Measurements from ENCODE around the gene ABTB1.

ABTB1 gene

DNA sequence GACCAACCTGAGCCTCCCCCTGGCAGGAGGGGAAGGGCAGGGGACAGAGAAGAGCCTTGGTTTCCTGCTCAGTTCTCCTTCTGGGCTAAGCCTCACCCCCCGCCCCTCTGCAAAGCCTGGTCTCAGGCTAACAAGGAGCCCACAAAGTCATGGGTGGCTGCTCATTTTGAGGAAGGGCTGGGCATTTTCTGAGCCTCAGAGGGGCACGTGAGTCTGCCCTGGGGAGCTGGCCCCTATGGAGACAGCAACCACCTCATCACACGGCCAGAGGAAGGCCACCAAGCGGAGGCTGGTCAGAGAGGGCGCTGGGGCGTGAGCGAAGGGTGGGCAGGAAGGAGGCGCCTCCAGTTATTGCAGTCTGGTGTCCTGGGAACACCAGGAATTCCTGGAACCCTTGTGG, 18.7 kb downstream of the ABTB1 start:
- TF ChIP-seq POLR2AphosphoS5 (IDR thresholded peaks at IDR 0.05; ENCODE audit: low read depth, low read length) = no peak
- TF ChIP-seq TAF1 (IDR thresholded peaks at IDR 0.05; ENCODE audit: borderline replicate concordance, low read depth, low read length) = no peak
- no peak for TF ChIP-seq POLR2A (IDR thresholded peaks at IDR 0.05; ENCODE audit: low read depth, low read length)
- FAIRE-seq (no peak), DNase-seq (ENCODE audit: insufficient read length) (no peak)

DNA sequence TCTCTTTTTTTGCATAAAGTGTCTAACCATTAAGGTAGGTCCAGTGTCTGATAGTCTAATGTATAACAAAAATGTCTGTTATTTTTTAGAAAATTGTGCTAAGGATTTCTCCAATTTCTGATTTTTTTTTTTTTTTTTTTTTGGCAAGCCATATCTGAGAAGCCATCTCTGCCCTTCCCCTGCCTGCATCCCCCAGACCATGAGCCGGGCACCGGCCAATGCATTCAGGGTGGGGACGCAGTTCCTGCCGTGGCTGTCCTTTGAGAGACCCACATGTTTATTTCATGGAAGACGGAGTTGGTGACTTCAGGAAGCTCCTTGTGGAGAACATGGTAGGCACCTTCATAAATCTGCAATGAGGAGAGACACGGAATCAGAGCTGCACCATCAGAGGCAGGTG, 19.2 kb downstream of the ABTB1 start:
- TF ChIP-seq TAF1 (IDR thresholded peaks at IDR 0.05; ENCODE audit: borderline replicate concordance, low read depth, low read length) (no peak), POLR2AphosphoS5 (IDR thresholded peaks at IDR 0.05; ENCODE audit: low read depth, low read length) (no peak), POLR2A (IDR thresholded peaks at IDR 0.05; ENCODE audit: low read depth, low read length) (no peak)
- no peak for FAIRE-seq
- no peak for DNase-seq (ENCODE audit: insufficient read length)

DNA sequence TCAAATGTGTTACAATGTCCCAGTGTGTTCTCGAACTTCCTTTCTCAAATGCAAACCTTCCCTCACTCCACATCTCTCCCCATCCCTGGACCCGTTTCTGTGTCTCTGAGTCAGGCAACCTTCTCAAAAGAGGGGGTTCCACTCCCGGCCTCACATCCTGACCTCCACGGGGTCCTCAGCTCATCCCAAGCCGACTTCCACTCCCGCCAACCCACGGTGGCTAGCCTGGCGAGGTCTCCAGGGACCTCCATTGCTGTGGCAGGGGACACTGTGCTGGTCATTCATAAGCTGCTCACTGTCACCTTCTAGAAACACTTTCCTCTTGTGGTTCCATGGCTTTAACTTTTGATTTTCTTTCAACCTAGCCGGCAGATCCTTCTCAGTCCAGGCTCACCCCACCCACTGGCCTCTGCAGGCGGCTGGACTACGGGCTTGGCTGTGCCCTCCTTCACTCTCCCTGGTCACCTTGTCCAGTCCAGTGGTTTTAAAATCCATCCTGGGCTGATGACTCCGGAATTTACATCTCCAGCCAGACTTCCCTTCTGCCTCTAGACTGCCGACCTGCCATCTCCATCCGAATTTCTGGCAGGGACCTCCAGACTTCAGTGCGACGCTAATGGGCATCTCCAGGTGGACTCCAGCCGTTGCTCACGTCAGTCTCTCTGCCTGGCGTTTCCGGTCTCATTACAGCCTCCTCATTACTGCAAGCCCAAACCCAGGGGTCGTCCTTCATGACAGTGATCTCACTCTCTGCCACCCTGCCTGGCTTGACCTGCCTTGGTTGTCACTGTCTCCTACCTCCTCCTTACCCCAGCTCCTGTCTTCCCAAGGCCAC, 20.0 kb downstream of the ABTB1 start:
- TF ChIP-seq POLR2A (IDR thresholded peaks at IDR 0.05; ENCODE audit: low read depth, low read length) = no peak
- TF ChIP-seq POLR2AphosphoS5 (IDR thresholded peaks at IDR 0.05; ENCODE audit: low read depth, low read length) = no peak
- no peak for TF ChIP-seq TAF1 (IDR thresholded peaks at IDR 0.05; ENCODE audit: borderline replicate concordance, low read depth, low read length)
- DNase-seq (ENCODE audit: insufficient read length) (no peak), FAIRE-seq (no peak)

DNA sequence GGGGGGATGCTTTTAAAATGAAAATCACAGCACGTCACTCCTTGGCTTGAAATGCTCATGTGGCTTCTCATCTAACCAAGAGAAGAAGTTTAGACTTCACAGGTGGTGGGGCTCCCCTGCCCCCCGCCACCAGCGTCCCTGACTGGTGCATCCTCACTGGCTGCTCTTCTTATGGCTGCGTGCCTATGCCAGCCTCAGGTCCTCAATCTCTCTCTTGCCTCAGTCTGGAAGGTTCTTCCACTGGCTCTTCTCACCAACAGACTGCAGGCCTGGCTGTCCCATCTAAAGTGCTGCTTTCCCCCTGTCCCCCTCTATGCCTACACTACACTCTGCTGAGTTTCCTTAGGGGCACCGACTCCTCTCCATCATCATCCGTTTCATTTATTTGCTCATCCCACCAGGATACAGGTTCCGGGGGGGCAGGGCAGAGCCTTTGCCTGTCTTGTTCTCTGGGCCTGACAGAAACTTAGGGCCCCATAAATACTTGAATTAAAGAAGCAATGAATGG, 20.6 kb downstream of the ABTB1 start:
- DNase-seq (ENCODE audit: insufficient read length) = no peak
- FAIRE-seq = no peak
- TF ChIP-seq POLR2AphosphoS5 (IDR thresholded peaks at IDR 0.05; ENCODE audit: low read depth, low read length) = no peak

DNA sequence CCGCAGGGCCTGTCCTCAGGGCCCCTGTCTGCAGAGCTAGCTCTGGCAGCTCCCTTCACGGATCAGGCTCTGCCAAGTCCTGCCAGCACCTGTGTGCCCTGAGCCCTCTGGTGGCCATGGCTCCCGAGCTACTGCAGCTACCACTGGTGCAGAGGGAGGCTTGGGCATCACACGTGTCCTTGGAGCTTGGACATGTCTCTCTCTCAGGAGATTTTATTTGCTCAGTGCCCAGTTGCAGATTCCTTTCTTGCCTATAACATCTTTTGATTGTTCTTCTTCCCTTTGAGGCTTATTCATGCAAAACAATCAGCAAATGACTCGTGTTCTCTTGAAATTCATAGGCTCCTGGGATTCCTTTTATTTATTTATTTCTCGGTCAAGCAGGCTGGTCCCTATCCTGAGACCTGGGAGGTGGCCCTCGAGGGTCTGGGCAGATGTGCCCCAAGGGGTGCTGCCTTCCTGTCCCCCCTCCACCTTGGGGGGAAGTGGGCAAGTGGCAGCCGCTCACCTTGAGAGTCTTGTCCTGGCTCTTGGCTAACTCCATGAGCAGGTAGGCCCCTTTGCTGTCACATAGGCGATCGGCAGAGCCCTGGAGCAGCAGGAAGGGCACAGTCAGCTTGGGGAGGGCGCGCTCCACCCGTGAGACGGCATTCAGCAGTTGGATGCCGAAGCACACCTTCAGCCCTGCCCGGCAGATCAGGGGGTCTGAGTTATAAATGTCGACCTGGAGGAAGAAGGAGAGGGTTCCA, 21.9 kb downstream of the ABTB1 start:
- no peak for DNase-seq (ENCODE audit: insufficient read length)
- no peak for FAIRE-seq

DNA sequence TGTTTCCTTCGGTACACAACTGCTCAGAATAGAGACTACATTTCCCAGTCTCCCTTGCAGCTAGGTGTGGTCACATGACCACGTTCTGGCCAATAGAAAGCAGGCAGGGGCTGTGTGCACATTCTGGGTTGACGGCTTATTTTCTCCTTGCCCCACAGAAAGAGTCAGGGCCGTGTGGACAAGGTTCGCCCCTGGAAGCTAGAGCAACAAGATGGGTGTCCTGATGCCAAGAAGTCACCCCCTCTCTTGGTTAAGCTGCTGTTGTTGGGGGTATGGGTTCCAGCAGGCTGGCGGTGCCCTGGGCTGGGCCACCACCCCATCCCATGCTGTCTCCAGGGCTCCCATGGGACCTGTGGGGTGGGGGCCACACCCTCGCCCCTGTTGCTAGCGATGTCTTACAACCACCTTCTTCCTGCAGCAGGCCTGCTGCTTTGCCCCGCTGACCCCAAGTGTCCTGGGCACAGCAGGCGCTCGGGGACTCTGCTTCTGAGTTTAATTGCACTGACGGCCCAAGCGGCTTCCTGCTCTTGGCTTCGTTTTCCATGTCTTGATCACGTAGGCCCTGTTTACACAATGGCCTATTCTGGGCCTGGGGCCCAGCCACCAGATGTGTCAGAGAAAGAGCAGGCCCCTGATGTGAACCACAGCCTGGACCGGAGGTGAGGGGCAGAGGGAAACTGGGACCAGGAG, 24.9 kb downstream of the ABTB1 start:
- peak; percentile 39 for DNase-seq (ENCODE audit: insufficient read length)
- peak; percentile 98 for FAIRE-seq
- TF ChIP-seq POLR2AphosphoS5 (IDR thresholded peaks at IDR 0.05; ENCODE audit: low read depth, low read length) = no peak
- no peak for TF ChIP-seq TAF1 (IDR thresholded peaks at IDR 0.05; ENCODE audit: borderline replicate concordance, low read depth, low read length)
- no peak for TF ChIP-seq POLR2A (IDR thresholded peaks at IDR 0.05; ENCODE audit: low read depth, low read length)

More for the DNA sequence above, 21.9 kb downstream of the ABTB1 start:
- TF ChIP-seq POLR2A (IDR thresholded peaks at IDR 0.05; ENCODE audit: low read depth, low read length) (no peak), POLR2AphosphoS5 (IDR thresholded peaks at IDR 0.05; ENCODE audit: low read depth, low read length) (peak; percentile 25; the same call in 1 of the 2 replicates)

DNA sequence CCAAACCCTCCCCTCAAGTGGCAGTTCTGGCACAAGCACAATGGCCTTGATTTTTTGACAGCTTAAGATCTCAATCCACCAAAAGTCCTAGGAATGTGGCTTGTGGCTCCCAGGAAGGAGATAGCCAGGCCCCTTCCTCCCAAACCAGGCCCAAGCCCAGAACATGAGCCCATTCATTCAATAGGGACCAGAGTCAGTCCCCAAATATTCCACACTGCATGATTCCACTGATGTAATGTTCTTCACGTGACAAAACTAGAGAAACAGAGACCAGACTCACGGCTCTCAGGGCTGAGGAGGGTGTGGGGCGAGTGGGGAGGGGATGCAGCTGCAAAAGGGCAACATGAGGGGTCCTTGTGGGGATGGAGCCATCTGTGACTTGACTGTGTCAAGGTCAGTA, 25.5 kb downstream of the ABTB1 start:
- TF ChIP-seq POLR2A (IDR thresholded peaks at IDR 0.05; ENCODE audit: low read depth, low read length) (no peak), POLR2AphosphoS5 (IDR thresholded peaks at IDR 0.05; ENCODE audit: low read depth, low read length) (no peak), TAF1 (IDR thresholded peaks at IDR 0.05; ENCODE audit: borderline replicate concordance, low read depth, low read length) (no peak)
- FAIRE-seq (no peak), DNase-seq (ENCODE audit: insufficient read length) (no peak)

DNA sequence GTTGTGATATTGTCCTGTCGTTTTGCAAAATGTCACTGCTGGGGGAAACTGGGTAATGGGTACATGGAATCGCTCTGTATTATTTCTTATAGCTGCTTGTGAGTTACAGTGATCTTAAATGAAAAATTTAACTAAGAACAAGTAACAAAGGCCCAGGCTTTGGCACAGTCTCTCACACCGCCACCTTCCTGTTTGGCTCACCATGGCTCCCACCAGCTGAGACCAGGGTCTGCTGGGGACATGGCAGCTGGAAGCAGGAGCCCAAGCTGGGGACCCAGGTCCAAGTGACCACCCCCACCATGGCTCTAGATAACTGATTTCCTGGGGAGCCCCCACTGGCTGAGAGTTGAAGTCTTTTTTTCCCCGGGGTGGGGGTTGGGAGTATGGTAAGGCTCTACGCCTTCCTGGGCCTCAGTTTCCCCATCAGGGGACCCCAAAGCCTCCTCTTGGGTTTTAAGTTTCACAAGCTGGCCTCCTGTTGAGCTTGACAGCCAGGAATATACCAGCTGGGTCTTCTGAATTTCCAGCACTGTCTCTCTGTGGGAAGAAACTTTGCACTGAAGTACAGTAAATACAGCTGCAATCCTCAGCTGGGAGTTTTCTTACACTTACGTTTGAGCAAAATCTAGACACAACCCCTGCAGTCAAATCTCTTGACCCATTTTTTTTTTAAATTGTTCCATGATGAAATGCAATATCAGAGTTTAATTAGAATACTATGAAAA, 26.1 kb downstream of the ABTB1 start:
- DNase-seq (ENCODE audit: insufficient read length) = no peak
- TF ChIP-seq TAF1 (IDR thresholded peaks at IDR 0.05; ENCODE audit: borderline replicate concordance, low read depth, low read length) (no peak), POLR2AphosphoS5 (IDR thresholded peaks at IDR 0.05; ENCODE audit: low read depth, low read length) (no peak), POLR2A (IDR thresholded peaks at IDR 0.05; ENCODE audit: low read depth, low read length) (no peak)
- no peak for FAIRE-seq

DNA sequence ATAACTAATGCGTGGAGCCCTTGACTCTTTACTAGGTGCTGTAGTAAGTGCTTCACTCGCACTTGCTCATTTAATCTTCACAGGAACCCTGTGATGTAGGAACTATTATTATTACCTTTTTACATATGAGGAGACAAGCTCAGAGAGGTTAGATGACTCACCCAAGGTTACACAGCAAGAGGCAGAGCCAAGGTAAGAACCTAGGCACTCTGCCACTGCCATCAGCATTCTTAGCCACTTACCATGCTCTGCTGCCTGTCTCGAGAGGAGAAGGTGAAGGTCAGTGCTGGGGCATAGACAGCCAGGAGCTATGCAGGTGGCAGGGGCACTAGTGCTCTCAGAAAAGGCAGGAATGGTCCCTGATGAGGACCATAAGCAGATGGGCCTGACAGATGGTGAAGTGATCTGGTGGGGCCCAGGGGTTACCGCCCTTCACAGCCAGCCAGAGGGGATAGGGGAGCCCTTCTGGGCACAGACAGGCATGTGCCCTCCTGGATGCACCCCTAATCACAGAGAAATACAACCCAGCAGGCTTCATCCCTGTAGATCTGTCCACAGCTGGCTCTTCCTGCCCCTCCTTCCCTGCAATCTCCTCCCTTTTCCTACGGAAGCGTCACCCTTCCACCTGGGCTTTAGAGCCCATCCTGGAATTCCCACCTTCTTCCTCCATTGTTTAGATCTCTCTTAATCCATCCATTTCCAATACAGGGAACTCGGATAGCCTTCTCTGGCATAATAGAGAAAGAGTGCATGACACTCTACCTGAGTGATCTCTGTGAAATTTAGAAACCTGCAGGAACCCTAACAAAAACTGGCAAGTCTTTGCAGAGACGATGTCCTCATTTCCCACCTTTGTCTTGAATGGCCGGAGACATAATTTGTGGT, 26.9 kb downstream of the ABTB1 start:
- no peak for TF ChIP-seq POLR2A (IDR thresholded peaks at IDR 0.05; ENCODE audit: low read depth, low read length)
- TF ChIP-seq POLR2AphosphoS5 (IDR thresholded peaks at IDR 0.05; ENCODE audit: low read depth, low read length) = no peak
- TF ChIP-seq TAF1 (IDR thresholded peaks at IDR 0.05; ENCODE audit: borderline replicate concordance, low read depth, low read length) = no peak
- no peak for FAIRE-seq

DNA sequence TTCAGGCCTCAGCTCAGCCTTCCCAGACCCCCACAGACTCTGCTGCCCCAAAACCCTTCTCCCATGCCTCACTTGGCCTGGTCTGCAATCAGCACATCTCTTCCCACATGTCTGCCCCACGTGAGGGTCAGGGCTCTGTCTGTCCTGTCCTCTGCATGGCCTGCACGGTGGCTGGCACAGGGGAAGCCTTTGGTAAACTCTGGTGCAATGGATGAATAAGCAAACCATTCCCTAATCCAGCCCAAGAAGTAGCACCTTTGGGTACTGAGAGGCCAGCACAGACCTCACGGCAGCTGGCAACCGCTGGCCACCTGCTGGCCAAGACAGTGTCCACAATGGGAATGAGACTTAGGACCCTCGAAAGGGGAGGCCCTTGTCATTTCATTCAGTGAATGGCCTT, 27.7 kb downstream of the ABTB1 start:
- FAIRE-seq (no peak), DNase-seq (ENCODE audit: insufficient read length) (no peak)
- TF ChIP-seq POLR2A (IDR thresholded peaks at IDR 0.05; ENCODE audit: low read depth, low read length) = no peak
- TF ChIP-seq POLR2AphosphoS5 (IDR thresholded peaks at IDR 0.05; ENCODE audit: low read depth, low read length) = no peak
- TF ChIP-seq TAF1 (IDR thresholded peaks at IDR 0.05; ENCODE audit: borderline replicate concordance, low read depth, low read length) = no peak

More for the DNA sequence above, 26.9 kb downstream of the ABTB1 start:
- DNase-seq (ENCODE audit: insufficient read length) = no peak
